GM19324 (cell line): ENCODE measurements around the gene KLHL10.

Source experiments
- ATAC-seq: cut with Tn5 transposase; IDR thresholded peaks from one replicate; pipeline ENCODE4 v1.9.1; 2021; ENCODE audit warnings: mild to moderate bottlenecking, moderate library complexity; ENCODE audit not compliant: unreplicated experiment, low FRiP score

Gene KLHL10

GRCh38 chr17:41837761-41838538 is at the start of gene KLHL10:
TSS of gene KLHL10 (plus strand) at chr17:41837825. CDS start at chr17:41837933, 108 bp downstream.
- ATAC-seq, result no peak

- no peak for ATAC-seq
Observed at GRCh38 chr17:41792845-41793783, 44.5 kb upstream of the KLHL10 start.

GRCh38 chr17:41793784-41794539 is 43.7 kb upstream of the KLHL10 start:
- ATAC-seq, result no peak

GRCh38 chr17:41794540-41794975 is 43.1 kb upstream of the KLHL10 start:
- no peak for ATAC-seq

- no peak for ATAC-seq
Observed at GRCh38 chr17:41796121-41796895, 41.3 kb upstream of the KLHL10 start.

- ATAC-seq, result no peak
Observed at GRCh38 chr17:41797377-41797776, 40.2 kb upstream of the KLHL10 start.

GRCh38 chr17:41799366-41799765 is 38.3 kb upstream of the KLHL10 start:
- no peak for ATAC-seq

GRCh38 chr17:41800601-41801373 is 36.8 kb upstream of the KLHL10 start:
- ATAC-seq, result no peak

- no peak for ATAC-seq
Observed at GRCh38 chr17:41801374-41802271, 36.0 kb upstream of the KLHL10 start.

- ATAC-seq, result no peak
Observed at GRCh38 chr17:41803049-41804020, 34.3 kb upstream of the KLHL10 start.

- no peak for ATAC-seq
Observed at GRCh38 chr17:41806685-41807445, 30.8 kb upstream of the KLHL10 start.

- peak; percentile 10 for ATAC-seq
Observed at GRCh38 chr17:41810659-41811548, 26.7 kb upstream of the KLHL10 start.

GRCh38 chr17:41811549-41812380 is 25.9 kb upstream of the KLHL10 start, which contains the start of gene P3H4:
TSS of gene P3H4 (minus strand) at chr17:41811949. CDS start at chr17:41811915, 34 bp downstream.
- peak; percentile 48 for ATAC-seq
